Fibroblast of lung (primary cell): ENCODE measurements around the gene HMBS.

Source experiments
- EZH2 ChIP-seq: IDR thresholded peaks from 2 replicates; pipeline ENCODE4 v1.5.1; 2012; ENCODE audit warnings: low read length, control low read depth, mild to moderate bottlenecking; ENCODE audit errors: missing control alignments
- TF ChIP-seq, protein P1 (sequence below), 2 donors: IDR thresholded peaks in 1 of 2; conservative IDR thresholded peaks in 1 of 2; 1 replicate in 1 of 2; 2 replicates in 1 of 2; pipeline ENCODE4 v1.5.1; 2011 to 2012; ENCODE audit warnings: low read length in 2 of 2, control low read depth in 1 of 2, inconsistent platforms in 1 of 2, low read depth in 1 of 2, mild to moderate bottlenecking in 1 of 2

DNA sequence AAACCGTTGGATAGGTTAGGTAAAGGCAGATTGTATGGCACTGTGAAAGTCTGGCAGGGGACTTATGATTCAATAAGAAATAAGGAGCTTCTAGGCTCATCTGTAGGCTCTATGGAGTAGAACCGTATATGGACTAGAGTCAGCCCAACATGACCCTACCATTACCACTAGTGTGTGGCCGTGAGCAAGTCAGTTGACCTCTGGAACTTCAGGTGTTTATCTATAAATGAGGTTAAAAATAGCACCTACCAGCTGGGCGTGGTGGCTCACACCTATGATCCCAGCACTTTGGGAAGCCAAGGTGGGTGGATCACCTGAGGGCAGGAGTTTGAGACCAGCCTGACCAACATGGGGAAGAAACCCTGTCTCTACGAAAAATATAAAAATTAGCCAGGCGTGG lies 41.1 kb downstream of the HMBS start:
- TF ChIP-seq, protein P1, sequence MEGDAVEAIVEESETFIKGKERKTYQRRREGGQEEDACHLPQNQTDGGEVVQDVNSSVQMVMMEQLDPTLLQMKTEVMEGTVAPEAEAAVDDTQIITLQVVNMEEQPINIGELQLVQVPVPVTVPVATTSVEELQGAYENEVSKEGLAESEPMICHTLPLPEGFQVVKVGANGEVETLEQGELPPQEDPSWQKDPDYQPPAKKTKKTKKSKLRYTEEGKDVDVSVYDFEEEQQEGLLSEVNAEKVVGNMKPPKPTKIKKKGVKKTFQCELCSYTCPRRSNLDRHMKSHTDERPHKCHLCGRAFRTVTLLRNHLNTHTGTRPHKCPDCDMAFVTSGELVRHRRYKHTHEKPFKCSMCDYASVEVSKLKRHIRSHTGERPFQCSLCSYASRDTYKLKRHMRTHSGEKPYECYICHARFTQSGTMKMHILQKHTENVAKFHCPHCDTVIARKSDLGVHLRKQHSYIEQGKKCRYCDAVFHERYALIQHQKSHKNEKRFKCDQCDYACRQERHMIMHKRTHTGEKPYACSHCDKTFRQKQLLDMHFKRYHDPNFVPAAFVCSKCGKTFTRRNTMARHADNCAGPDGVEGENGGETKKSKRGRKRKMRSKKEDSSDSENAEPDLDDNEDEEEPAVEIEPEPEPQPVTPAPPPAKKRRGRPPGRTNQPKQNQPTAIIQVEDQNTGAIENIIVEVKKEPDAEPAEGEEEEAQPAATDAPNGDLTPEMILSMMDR (conservative IDR thresholded peaks at IDR 0.05 in 1 of 2, IDR thresholded peaks at IDR 0.05 in 1 of 2; ENCODE audit: low read depth in 1 of 2, low read length in 2 of 2) = no peak
- TF ChIP-seq EZH2 = no peak
